Measurements from ENCODE around the gene OR13H1. TPM values are rescaled to one million over a fixed set of nuclear protein-coding genes. Genes with fewer than 3 reads are reported as not detected.
"Not testable (repeated sequence)": the region's sequence is repeated elsewhere in the genome, so short reads cannot be mapped to it uniquely, and the experiment has no call there.

Gene OR13H1
- total RNA-seq, 1 experiment from 2014 or later: not detected

GRCh38 chrX:131577999-131578734 lies 34.3 kb downstream of the OR13H1 start:
- H3K4me2 ChIP-seq (ENCODE audit: low read length): no peak overlapping the region
- intact Hi-C loops (cut with micrococcal nuclease): no loop called here
- no peak overlapping the region for H2AFZ ChIP-seq (ENCODE audit: low read length)
- H3K4me3 ChIP-seq (ENCODE audit: low read length): no peak overlapping the region
- no peaks in the 10 kb centered on the region for H3F3A ChIP-seq (ENCODE audit: low read length, unreplicated experiment)
- TF ChIP-seq EZH2 (IDR thresholded peaks at IDR 0.05; ENCODE audit: low read length, unreplicated experiment): no peak
- TF ChIP-seq EZH2phosphoT487 (IDR thresholded peaks at IDR 0.05; ENCODE audit: borderline replicate concordance, low read length): no peak
- TF ChIP-seq CTCF (conservative IDR thresholded peaks at IDR 0.05; ENCODE audit: low read depth, low read length): no peak
- no peaks in the 10 kb centered on the region for H4K20me1 ChIP-seq (ENCODE audit: low read length)
- H3K27me3 ChIP-seq (ENCODE audit: low read length): no peaks in the 10 kb centered on the region
- ChIA-PET POLR2A (ENCODE audit: unreplicated experiment) (no interaction called here), CTCF (no interaction called here)
- H3K79me2 ChIP-seq (ENCODE audit: low read length): no peaks in the 10 kb centered on the region
- DNase-seq (no peak), ATAC-seq (no peak)
- H3K36me3 ChIP-seq (ENCODE audit: low read depth, low read length): no peaks in the 10 kb centered on the region
- peaks cover 4% of the 10 kb centered on the region for H3K4me1 ChIP-seq (ENCODE audit: insufficient read depth, low read length)
- no peak overlapping the region for H3K9ac ChIP-seq (ENCODE audit: low read length)
- H3K9me2 ChIP-seq (replicated peaks; ENCODE audit: low read length): no peaks in the 10 kb centered on the region
- no peaks in the 10 kb centered on the region for H3K9me3 ChIP-seq (ENCODE audit: low read length)
- no peak overlapping the region for H3K27ac ChIP-seq (ENCODE audit: low read length)
- BruUV-seq (replicated peaks): no TSS peak

- H3K4me1 ChIP-seq (ENCODE audit: insufficient read depth, low read length); intact Hi-C loops (cut with micrococcal nuclease); POLR2A ChIA-PET (ENCODE audit: unreplicated experiment); H3K9me2 ChIP-seq (replicated peaks; ENCODE audit: low read length); H3K27me3 ChIP-seq (ENCODE audit: low read length); H3K4me2 ChIP-seq (ENCODE audit: low read length); DNase-seq; H3K79me2 ChIP-seq (ENCODE audit: low read length); CTCF ChIA-PET; H3F3A ChIP-seq (ENCODE audit: low read length, unreplicated experiment); H2AFZ ChIP-seq (ENCODE audit: low read length); H3K36me3 ChIP-seq (ENCODE audit: low read depth, low read length); H3K9me3 ChIP-seq (ENCODE audit: low read length); BruUV-seq (replicated peaks); H4K20me1 ChIP-seq (ENCODE audit: low read length); H3K4me3 ChIP-seq (ENCODE audit: low read length); ATAC-seq; H3K27ac ChIP-seq (ENCODE audit: low read length); H3K9ac ChIP-seq (ENCODE audit: low read length): not testable (repeated sequence)
These were observed 35.0 kb downstream of the OR13H1 start for GRCh38 chrX:131578735-131579367.

GRCh38 chrX:131588995-131589394 lies 45.1 kb downstream of the OR13H1 start:
- H2AFZ ChIP-seq (ENCODE audit: low read length): no peak overlapping the region
- H3K4me2 ChIP-seq (ENCODE audit: low read length): no peak overlapping the region
- no peaks in the 10 kb centered on the region for H3K9me2 ChIP-seq (replicated peaks; ENCODE audit: low read length)
- ATAC-seq (no peak), DNase-seq (no peak)
- ChIA-PET CTCF (no interaction called here), POLR2A (ENCODE audit: unreplicated experiment) (no interaction called here)
- no peak overlapping the region for H3K9ac ChIP-seq (ENCODE audit: low read length)
- no peaks in the 10 kb centered on the region for H3K9me3 ChIP-seq (ENCODE audit: low read length)
- no peaks in the 10 kb centered on the region for H3K79me2 ChIP-seq (ENCODE audit: low read length)
- no peaks in the 10 kb centered on the region for H4K20me1 ChIP-seq (ENCODE audit: low read length)
- H3K27me3 ChIP-seq (ENCODE audit: low read length): no peaks in the 10 kb centered on the region
- H3K27ac ChIP-seq (ENCODE audit: low read length): no peak overlapping the region
- no TSS peak for BruUV-seq (replicated peaks)
- intact Hi-C loops (cut with micrococcal nuclease): no loop called here
- no peaks in the 10 kb centered on the region for H3K36me3 ChIP-seq (ENCODE audit: low read depth, low read length)
- no peaks in the 10 kb centered on the region for H3F3A ChIP-seq (ENCODE audit: low read length, unreplicated experiment)
- TF ChIP-seq EZH2 (IDR thresholded peaks at IDR 0.05; ENCODE audit: low read length, unreplicated experiment) (no peak), EZH2phosphoT487 (IDR thresholded peaks at IDR 0.05; ENCODE audit: borderline replicate concordance, low read length) (no peak), CTCF (conservative IDR thresholded peaks at IDR 0.05; ENCODE audit: low read depth, low read length) (no peak)
- H3K4me1 ChIP-seq (ENCODE audit: insufficient read depth, low read length): no peaks in the 10 kb centered on the region
- no peak overlapping the region for H3K4me3 ChIP-seq (ENCODE audit: low read length)

Data from PC-3 (cell line).